HCT116 (cell line): ENCODE data around the gene PNPLA6. TPM values are rescaled to one million over a fixed set of nuclear protein-coding genes. Genes with fewer than 3 reads are reported as not detected.

ENCODE experiments used
- ATAC-seq: fragments of 200-7000 bp; cut with Tn5 transposase; 2 replicates; pipeline ENCODE4 v1.9.1; 2020; ENCODE audit warnings: mild to moderate bottlenecking, moderate library complexity
- BruUV-seq: library from RNA; stranded (reverse); fragments of 400-500 nt; replicated peaks from 2 replicates; lab custom pipeline; 2021; lab: Mats Ljungman, UMichigan
- CTCF ChIA-PET: fragments of 300-600 bp; sonication (Branson Sonifier 250); formaldehyde crosslinking; loops from one replicate; lab custom pipeline; 2021; ENCODE audit warnings: antibody characterized with exemption; lab: Charles Lee
- POLR2A ChIA-PET: fragments of 300-600, 350-600 bp; sonication (Branson Sonifier 250); formaldehyde crosslinking; loops from one replicate; lab custom pipeline; 2021; ENCODE audit warnings: antibody characterized with exemption; lab: Charles Lee
- RAD21 ChIA-PET, 2 experiments: fragments of 300-600 bp; sonication (Branson Sonifier 250); formaldehyde crosslinking; loops; one replicate each; lab custom pipeline; 2023; ENCODE audit warnings: low total read pairs in 2 of 2; ENCODE audit not compliant: uncharacterized antibody in 2 of 2, unreplicated experiment in 2 of 2, low non-redundant PET in 1 of 2; lab: Charles Lee
- DNase-seq: peaks from one replicate; pipeline ENCODE4 v3.0.0-alpha.2; 2010; ENCODE audit warnings: low read depth, low spot score
- H2AFZ ChIP-seq: fragments of 200-600 bp; shearing (Covaris generic), sonication (generic); 2 replicates; pipeline ENCODE4 v1.6.1; 2017; ENCODE audit warnings: low read depth, mixed run types, mixed read lengths, antibody characterized with exemption, low read length; ENCODE audit not compliant: poor library complexity, severe bottlenecking
- H3K27ac ChIP-seq: 2 replicates; pipeline ENCODE4 v1.5.1; 2012; ENCODE audit warnings: low read depth, low read length
- H3K27me3 ChIP-seq: fragments of 200-600 bp; sonication (generic); 2 replicates; pipeline ENCODE4 v1.6.1; 2016; ENCODE audit warnings: mixed run types, low read length, mixed read lengths; ENCODE audit not compliant: insufficient read depth
- H3K36me3 ChIP-seq, 2 experiments: fragments of 200-500 bp in 1 of 2; fragments of 200-600 bp in 1 of 2; sonication (Bioruptor generic) in 1 of 2; sonication (generic) in 1 of 2; 2 replicates each; pipeline versions ENCODE4 v1.5.1 to v1.6.1; 2014 to 2016; ENCODE audit warnings: low read length in 2 of 2, inconsistent platforms in 1 of 2, mixed read lengths in 1 of 2, mixed run types in 1 of 2; ENCODE audit not compliant: insufficient read depth in 2 of 2, control insufficient read depth in 1 of 2
- H3K4me1 ChIP-seq, 2 experiments: fragments of 200-600 bp in 1 of 2; sonication (generic) in 1 of 2; 2 replicates each; pipeline versions ENCODE4 v1.5.1 to v1.6.1; 2012 to 2017; ENCODE audit warnings: low read length in 2 of 2, inconsistent platforms in 1 of 2, mild to moderate bottlenecking in 1 of 2, mixed read lengths in 1 of 2, mixed run types in 1 of 2, moderate library complexity in 1 of 2; ENCODE audit not compliant: insufficient read depth in 2 of 2, control insufficient read depth in 1 of 2
- H3K4me2 ChIP-seq: fragments of 200-600 bp; sonication (generic); 2 replicates; pipeline ENCODE4 v1.6.1; 2017; ENCODE audit warnings: mixed run types, low read length, mixed read lengths
- H3K4me3 ChIP-seq, 2 experiments: fragments of 200-600 bp in 1 of 2; sonication (generic) in 1 of 2; replicated peaks in 1 of 2; 2 replicates each; pipeline ENCODE4 v1.5.1; 2011 to 2016; ENCODE audit warnings: low read length in 2 of 2, control low read depth in 1 of 2, low read depth in 1 of 2, mild to moderate bottlenecking in 1 of 2, mixed read lengths in 1 of 2, mixed run types in 1 of 2
- H3K79me2 ChIP-seq: fragments of 200-600 bp; sonication (generic); 2 replicates; pipeline ENCODE4 v1.6.1; 2017; ENCODE audit warnings: mild to moderate bottlenecking, mixed run types, low read length, moderate library complexity, mixed read lengths; ENCODE audit not compliant: insufficient read depth
- H3K9ac ChIP-seq: fragments of 200-600 bp; sonication (generic); 2 replicates; pipeline ENCODE4 v1.6.1; 2016; ENCODE audit warnings: low read length, mixed read lengths
- H3K9me2 ChIP-seq: fragments of 200-600 bp; sonication (generic), shearing (Covaris generic); 2 replicates; pipeline ENCODE4 v1.6.1; 2017; ENCODE audit warnings: mixed run types, mild to moderate bottlenecking, moderate library complexity; ENCODE audit not compliant: insufficient read depth
- H3K9me3 ChIP-seq, 2 experiments: fragments of 200-500 bp in 1 of 2; fragments of 200-600 bp in 1 of 2; sonication (Bioruptor generic) in 1 of 2; sonication (generic) in 1 of 2; 2 replicates each; pipeline ENCODE4 v1.6.1; 2014 to 2017; ENCODE audit warnings: low read length in 2 of 2, mixed read lengths in 2 of 2, inconsistent platforms in 1 of 2, low read depth in 1 of 2, mild to moderate bottlenecking in 1 of 2, mixed run types in 1 of 2, moderate library complexity in 1 of 2; ENCODE audit not compliant: control insufficient read depth in 1 of 2, insufficient read depth in 1 of 2
- H4K20me1 ChIP-seq: fragments of 200-600 bp; sonication (generic), shearing (Covaris generic); 2 replicates; pipeline ENCODE4 v1.6.1; 2017; ENCODE audit warnings: mixed run types, mild to moderate bottlenecking, moderate library complexity; ENCODE audit not compliant: insufficient read depth
- EZH2 ChIP-seq: fragments of 200-600 bp; sonication (generic); IDR thresholded peaks from 2 replicates; pipeline ENCODE4 v1.6.1; 2017; ENCODE audit warnings: antibody characterized with exemption, mixed run types
- JUND ChIP-seq: IDR thresholded peaks from 2 replicates; pipeline ENCODE4 v1.6.1; 2012
- SIN3A ChIP-seq: IDR thresholded peaks from 2 replicates; pipeline ENCODE4 v1.6.1; 2012; ENCODE audit warnings: low read depth
- TCF7L2 ChIP-seq: IDR thresholded peaks from 2 replicates; pipeline ENCODE4 v1.7.0; 2011; ENCODE audit warnings: borderline replicate concordance, inconsistent platforms; ENCODE audit not compliant: insufficient read depth, insufficient read length; ENCODE audit errors: extremely low read depth
- ZNF274 ChIP-seq: fragments of 200-500 bp; sonication (Bioruptor generic); IDR thresholded peaks from 2 replicates; pipeline ENCODE4 v1.6.1; 2014; ENCODE audit warnings: mild to moderate bottlenecking, low read depth, low read length, inconsistent platforms
- intact Hi-C: fragments of 100-400 bp; cut with micrococcal nuclease; formaldehyde crosslinking; loops from 2 replicates; pipeline ENCODE4 v1.10.0; 2022
- total RNA-seq: library from RNA; stranded (reverse); gene quantifications from one replicate; pipeline ENCODE4 v1.2.1, GENCODE V29; 2021; ENCODE audit not compliant: unreplicated experiment
- TF ChIP-seq, protein P1 (sequence below): IDR thresholded peaks from 2 replicates; pipeline ENCODE4 v1.6.1; 2012; ENCODE audit warnings: low read depth

PNPLA6 gene
- total RNA-seq, 1 experiment from 2014 or later, result 159 TPM

DNA sequence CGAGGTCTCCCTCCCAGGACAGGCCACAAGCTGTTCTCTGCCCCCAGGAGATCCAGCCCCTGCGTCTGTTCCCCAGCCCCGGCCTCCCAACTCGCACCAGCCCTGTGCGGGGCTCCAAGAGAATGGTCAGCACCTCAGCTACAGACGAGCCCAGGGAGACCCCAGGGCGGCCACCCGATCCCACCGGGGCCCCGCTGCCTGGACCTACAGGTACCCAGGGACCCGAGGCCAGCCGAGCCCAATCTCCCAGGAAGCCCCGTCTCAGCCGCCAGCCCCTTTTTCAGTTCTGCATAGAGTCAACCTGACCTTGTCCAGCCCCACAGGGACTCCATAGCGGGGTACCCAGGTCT lies 5.9 kb downstream of the PNPLA6 start (continued):
- TF ChIP-seq, protein P1, sequence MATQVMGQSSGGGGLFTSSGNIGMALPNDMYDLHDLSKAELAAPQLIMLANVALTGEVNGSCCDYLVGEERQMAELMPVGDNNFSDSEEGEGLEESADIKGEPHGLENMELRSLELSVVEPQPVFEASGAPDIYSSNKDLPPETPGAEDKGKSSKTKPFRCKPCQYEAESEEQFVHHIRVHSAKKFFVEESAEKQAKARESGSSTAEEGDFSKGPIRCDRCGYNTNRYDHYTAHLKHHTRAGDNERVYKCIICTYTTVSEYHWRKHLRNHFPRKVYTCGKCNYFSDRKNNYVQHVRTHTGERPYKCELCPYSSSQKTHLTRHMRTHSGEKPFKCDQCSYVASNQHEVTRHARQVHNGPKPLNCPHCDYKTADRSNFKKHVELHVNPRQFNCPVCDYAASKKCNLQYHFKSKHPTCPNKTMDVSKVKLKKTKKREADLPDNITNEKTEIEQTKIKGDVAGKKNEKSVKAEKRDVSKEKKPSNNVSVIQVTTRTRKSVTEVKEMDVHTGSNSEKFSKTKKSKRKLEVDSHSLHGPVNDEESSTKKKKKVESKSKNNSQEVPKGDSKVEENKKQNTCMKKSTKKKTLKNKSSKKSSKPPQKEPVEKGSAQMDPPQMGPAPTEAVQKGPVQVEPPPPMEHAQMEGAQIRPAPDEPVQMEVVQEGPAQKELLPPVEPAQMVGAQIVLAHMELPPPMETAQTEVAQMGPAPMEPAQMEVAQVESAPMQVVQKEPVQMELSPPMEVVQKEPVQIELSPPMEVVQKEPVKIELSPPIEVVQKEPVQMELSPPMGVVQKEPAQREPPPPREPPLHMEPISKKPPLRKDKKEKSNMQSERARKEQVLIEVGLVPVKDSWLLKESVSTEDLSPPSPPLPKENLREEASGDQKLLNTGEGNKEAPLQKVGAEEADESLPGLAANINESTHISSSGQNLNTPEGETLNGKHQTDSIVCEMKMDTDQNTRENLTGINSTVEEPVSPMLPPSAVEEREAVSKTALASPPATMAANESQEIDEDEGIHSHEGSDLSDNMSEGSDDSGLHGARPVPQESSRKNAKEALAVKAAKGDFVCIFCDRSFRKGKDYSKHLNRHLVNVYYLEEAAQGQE, result no peak
- no peak for TF ChIP-seq EZH2
- no peak for TF ChIP-seq JUND
- no peak for TF ChIP-seq TCF7L2
- TF ChIP-seq SIN3A, result no peak
- TF ChIP-seq, all 23 proteins: peak for 0

DNA sequence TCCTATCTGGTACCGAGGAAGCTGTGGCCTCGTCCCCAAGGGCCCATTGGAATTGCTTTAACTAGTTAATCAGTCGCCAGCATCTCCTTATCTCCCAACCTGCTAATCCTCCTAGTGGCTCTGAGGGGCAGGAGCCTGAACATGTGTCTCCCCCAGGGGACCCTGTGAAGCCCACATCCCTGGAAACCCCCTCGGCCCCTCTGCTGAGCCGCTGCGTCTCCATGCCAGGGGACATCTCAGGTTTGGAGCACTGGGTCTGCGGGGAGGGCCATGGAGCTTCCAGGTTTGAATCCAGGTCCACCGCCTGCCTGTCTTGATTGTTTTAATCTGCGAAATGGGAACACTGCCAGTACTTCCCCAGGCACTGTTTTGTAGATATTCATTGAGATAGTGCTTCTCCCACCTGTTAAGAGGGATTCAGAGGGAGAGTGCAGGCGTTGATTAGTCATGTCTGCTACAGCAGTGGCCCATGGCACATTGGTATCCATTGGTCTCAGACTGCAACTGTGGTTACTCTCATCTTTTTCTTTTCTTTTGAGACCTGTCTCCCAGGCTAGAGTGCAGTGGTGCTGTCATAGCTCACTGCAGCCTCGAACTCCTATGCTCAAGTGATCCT lies 6.4 kb downstream of the PNPLA6 start:
- Histone ChIP-seq H3K4me2 (peak overlapping the region; percentile 33; the same call in 1 of the 2 replicates), H3K9me3 (no peaks in the 10 kb centered on the region), H3K36me3 (peaks cover 10 to 32% of the 10 kb centered on the region in 2 experiments), H3K79me2 (no peaks in the 10 kb centered on the region), H3K27ac (peak overlapping the region; percentile 25; the same call in 1 of the 2 replicates), H3K9ac (no peak overlapping the region), H3K9me2 (no peaks in the 10 kb centered on the region), H3K4me1 (peaks cover 0 to 9% of the 10 kb centered on the region in 2 experiments; a peak in 2 of 4 replicates), H3K4me3 (no peak overlapping the region), H3K27me3 (no peaks in the 10 kb centered on the region), H2AFZ (no peak overlapping the region), H4K20me1 (no peaks in the 10 kb centered on the region)
- no peak for TF ChIP-seq ZNF274
- ATAC-seq, result no peak
- RAD21 ChIA-PET, result no interaction called here
- intact Hi-C loops, result no loop called here
- CTCF ChIA-PET, result interaction anchor here (1.0 kb wide), 1 partner anchor 26 kb away, joined by 4 read pairs; no protein-coding TSS in a partner anchor
- no TSS peak for BruUV-seq
- POLR2A ChIA-PET, result no interaction called here
- no peak for DNase-seq
